ENCODE data around the gene PCNX1.
"Not testable (repeated sequence)": the region's sequence is repeated elsewhere in the genome, so short reads cannot be mapped to it uniquely, and the experiment has no call there.

Gene PCNX1

DNA sequence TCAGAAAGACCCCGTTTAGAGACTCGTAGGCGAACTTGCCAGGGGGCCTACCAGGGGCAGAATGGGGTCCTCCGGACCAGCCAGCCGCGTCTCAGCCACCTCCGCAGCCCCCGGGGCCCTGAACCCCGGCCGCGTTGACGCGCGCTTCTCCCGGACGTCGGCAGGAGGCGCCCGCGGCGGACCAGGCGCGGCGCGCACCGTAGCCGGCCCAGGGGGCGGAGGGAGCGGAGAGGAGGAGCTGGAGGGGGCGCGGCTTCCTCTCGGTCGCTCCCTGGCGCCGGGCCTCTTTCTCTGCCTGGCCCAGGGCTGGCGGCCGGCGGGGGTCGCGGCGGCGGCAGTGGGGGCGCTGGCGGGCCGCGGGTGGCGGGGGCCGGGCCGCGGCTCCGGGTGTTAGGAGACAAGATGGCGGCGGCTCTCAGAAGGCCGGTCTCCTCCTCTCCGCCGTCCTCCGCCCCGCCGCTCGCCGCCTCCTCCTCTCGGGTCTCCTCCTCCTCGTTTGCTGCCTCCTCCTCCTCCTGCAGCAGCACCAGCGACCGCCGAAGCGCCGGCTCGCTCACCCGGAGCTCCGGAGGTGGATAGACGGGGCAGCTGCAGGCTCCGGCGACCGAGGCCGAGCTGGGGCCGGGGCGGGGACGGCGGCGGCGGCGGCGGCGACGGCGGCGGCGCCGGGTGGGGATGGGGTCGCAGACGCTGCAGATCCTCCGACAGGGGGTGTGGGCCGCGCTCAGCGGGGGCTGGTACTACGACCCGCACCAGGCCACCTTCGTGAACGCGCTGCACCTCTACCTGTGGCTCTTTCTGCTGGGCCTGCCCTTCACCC is at the start of gene PCNX1:
Gene PCNX1, plus strand, starts transcription at position 284 of the 820 bp plus-strand sequence. Its CDS starts 392 bp downstream, at position 676.
- peak; percentile 88 for DNase-seq (ENCODE audit: low spot score)

DNA sequence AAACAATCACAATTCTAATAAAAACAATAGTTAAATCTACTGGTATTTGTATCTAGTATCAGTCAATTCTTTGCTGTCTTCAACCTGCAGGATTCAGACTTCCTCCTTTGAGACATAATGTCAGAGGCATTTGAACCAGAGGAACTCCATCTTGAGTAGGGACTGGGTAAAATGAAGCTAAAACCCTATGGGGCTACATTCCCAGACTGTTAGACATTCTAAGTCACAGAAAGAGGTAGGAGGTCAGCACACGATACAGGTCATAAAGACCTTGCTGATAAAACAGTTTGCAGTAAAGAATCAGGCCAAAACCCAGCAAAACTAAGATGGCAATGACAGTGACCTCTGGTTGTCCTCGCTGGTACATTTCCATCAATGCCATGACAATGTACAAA is 49.8 kb upstream of the PCNX1 start:
- DNase-seq (ENCODE audit: low spot score): no peak

DNA sequence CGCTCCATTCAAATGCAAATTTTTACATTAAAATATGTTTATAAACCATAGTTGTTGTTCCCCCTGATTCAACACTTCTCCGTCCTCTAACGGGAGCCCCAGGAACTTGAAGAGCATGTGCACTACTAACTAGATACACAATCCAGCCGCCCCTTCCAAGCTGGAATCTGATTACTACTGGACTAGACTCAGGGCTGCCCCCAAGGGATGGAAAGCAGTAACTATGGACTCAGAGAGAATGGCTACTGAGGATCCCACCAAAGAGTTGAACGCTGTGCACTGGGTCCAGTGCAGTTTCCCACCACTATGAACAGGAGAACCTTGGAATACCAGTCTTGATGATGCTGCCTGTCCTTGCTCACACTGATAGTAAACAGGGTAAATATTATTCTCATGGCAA is 48.6 kb upstream of the PCNX1 start:
- DNase-seq (ENCODE audit: low spot score): no peak

DNA sequence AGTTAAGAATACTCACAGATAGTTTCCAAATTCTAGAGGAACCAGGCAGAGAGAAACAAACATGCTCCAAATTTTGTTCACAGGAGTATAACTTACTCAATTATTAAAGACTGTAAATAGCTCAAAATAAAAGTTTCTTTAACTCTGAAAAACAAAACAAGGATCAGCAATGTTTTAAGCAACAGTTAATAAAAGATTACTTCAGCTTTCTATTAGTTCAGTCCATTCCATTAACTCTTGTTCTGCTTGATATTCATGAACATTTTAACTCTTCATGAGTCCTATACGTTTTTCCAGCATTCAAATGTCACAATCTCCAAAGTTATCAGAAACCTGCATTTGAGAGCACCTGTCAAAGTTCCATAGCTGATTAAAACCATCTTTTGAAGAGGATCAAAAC is 40.3 kb upstream of the PCNX1 start:
- not testable (repeated sequence) for DNase-seq (ENCODE audit: low spot score)

DNA sequence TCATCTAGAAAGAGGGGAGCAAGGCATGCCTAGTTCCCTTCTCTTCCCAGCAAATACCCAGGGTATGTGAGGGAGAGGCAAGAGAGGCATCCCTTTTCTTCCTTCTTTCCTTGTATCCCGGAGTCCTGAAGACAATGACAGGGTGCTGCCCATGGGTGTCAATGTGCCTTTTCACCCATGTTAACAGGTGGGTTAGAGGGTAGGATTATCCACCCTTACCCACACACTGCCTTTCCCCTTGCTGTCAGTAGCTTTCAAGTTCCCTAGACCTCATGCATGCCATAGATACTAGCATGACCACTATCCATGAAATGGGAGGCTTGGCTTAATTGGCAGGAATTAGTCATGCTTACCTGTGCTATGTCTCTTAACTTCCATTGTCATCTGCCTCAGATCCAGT is 36.3 kb upstream of the PCNX1 start:
- no peak for DNase-seq (ENCODE audit: low spot score)

DNA sequence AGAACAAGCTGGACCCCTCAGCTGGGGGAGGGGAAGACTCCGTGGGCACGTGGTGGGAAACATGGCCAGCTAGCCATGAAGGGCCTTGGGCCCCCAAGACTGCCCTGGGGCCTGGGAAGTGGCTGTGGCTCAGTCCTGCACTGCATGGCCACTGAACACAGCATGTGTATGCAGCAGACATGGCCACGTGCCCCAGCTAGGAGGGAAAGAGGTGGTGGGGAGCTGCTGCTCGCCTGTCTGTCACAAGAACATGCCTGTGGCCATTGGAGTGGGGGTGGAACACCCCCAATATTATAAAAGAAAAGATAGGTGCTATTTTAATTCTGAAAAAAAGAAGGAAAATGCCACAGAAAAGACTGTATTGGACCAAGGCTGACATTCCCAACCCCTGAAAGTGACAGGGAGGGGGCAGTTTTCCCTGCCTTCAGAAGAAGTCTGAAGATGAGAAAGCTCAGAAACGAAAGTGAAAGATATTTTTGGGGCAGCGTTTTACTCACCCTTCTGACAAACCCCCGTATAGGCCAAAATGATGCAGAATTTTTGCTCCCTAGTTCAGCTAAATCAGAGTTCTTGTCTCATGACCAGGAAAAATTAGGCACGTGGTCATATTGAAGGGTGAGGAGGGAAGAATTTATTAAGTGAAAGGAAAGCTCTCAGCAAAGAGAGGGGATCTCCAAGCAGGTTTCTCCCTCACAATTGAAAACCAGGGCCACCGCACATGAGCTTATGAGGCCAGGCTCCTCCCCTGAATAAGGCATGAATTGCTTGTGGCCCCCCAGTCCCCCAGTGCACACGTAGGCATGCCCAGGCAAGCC is 35.2 kb upstream of the PCNX1 start:
- DNase-seq (ENCODE audit: low spot score): no peak

DNA sequence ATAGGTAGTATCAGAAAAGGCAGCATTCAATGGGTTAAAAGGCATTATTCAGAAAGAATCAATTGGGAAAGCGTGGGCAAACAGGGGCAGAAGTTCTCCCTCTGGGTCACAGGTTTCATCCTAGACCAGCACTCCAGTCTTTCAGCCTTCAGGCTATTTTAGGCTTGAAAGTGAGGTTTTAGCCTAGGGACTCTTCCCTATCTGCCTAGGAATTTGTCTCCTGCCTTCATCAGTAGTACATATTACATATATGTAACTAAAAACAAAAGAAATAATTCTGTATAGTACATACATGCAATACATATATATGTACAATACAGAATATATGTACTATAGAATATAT is 34.6 kb upstream of the PCNX1 start:
- no peak for DNase-seq (ENCODE audit: low spot score)

DNA sequence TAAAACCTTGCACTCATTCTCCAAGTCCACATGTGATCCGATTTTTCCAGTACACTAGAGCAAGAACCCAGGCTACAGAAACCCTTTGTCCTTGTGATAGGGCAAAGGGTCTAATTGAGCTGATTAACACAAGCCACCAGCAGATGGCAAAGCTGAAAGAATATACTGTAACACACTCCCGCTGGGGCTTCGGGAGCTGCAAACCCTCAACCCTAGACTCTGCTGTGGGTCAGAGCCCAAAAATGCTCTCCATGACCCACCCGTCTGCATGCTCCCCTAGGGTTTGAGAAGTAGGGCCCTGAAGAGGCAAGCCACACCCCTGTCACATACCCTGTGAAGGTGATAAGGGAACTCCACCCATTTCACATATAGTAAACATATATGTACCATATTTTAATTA is 33.6 kb upstream of the PCNX1 start:
- no peak for DNase-seq (ENCODE audit: low spot score)

DNA sequence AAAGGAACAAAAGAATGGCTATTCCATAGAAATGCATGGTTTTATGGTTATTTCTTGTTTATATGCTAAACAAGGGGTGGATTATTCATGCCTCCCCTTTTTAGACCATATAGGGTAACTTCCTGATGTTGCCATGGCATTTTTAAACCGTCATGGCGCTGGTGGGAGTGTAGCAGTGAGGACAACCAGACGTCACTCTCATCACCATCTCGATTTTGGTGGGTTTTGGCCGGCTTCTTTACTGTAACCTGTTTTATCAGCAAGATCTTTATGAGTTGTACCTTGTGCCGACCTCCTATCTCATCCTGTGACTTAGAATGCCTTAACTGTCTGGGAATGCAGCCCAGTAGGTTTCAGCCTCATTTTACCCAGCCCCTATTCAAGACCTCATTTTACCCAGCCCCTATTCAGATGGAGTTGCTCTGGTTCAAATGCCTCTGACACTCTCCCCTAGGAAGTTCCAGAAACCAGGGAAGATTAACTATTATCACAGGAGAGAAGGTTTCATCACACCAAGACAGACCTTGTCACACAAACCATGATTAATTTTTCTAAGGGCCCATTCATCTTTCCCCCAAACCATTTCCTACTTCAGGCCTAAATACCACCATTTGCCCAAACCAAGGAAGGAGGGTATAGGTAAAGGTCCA is 31.3 kb upstream of the PCNX1 start:
- DNase-seq (ENCODE audit: low spot score): not testable (repeated sequence)

DNA sequence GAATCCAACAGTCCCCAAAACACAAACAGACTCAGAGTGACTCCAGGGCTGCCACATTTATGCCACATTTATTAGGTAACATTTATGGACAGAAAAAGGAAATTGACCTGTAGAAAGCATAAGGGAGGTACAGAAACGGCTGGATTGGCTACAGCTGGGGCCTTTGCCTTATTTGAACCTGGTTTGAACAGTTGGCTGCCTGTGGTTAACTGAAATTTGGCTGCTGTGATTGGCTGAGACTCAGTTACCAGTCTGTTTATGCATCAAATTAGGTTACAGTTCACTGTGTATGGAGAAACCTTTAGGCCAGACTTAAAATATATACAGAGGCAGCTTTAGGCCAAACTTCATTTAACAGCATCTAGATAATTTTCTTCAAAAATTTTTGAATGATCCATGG is 27.8 kb upstream of the PCNX1 start:
- DNase-seq (ENCODE audit: low spot score): no peak

DNA sequence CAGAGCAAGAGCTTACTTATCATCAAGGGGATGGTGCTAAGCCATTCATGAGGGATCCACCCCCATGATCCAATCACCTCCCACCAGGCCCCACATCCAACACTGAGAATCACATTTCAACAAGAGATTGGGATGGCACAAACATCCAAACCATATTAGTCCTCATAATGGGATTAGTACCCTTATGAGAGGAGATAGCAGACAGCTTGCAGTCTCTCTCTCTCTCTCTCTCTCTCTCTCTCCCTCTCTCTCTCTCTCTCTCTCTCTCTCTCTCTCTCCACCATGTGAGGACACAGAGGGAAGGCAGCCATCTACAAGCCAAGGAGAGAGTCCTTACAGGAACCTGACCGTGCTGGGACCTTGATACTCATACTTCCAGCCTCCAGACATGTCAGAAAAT is 26.4 kb upstream of the PCNX1 start:
- not testable (repeated sequence) for DNase-seq (ENCODE audit: low spot score)

DNA sequence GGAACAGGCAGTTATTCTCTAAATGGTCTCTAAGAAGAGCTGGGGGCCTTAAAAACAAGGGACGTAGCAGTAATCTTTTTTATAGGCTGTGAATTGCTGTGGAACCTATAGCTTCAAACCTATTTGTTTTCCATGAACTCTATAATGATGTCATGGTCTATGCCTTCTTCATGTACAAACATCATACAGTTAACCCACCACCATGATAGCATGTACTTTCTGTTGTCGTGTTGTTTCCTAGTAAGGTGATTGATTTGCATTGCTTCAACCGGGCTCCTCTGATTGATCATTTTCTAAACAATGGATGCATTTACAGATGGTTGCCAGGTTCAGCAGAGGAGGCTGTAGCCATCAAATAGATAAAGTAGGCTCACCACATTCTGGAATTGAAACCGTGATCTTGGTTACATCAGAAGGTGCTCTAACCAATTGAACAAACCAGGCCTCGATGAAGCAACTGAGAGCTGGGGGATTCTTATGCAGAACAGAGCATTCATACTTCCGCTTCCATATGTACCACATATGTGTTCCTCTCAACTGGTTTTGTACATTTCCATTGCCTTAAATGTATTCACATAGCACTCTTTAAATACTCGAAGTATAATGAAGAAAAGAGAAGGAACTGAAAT is 25.6 kb upstream of the PCNX1 start:
- DNase-seq (ENCODE audit: low spot score): no peak

DNA sequence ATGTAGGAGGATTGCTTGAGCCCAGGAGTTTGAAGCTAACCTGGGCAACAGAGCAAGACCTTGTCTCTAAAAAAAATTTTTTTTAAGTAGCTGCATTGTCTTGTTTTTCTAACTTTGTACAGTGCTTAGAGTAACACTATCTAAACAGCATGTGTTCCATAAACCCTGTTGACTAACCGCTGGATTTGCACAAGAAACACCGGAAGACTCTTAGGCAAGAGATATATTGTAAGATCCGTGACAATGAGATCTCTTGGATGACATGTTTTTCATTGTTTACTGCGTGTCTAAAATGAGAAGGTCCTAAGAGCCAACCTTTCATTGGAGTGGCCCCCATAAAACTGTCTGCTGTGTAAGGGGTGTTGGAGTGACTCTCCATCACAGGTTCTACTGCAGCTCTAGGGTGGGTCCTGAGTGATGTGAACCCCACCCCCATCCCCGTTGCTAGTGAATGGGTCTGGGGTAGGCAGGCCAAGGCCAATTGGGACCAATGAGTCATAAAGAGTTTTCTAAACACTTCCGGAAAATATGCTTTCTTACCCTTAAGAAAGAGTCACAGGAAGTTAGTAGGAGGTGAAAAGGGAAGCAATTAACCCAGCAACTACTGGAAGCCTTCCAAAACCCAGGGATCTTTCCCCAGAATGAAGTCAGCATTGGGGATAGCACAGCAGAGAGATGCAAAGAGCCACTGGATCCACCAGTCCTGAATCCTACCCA is 24.3 kb upstream of the PCNX1 start:
- DNase-seq (ENCODE audit: low spot score): no peak

DNA sequence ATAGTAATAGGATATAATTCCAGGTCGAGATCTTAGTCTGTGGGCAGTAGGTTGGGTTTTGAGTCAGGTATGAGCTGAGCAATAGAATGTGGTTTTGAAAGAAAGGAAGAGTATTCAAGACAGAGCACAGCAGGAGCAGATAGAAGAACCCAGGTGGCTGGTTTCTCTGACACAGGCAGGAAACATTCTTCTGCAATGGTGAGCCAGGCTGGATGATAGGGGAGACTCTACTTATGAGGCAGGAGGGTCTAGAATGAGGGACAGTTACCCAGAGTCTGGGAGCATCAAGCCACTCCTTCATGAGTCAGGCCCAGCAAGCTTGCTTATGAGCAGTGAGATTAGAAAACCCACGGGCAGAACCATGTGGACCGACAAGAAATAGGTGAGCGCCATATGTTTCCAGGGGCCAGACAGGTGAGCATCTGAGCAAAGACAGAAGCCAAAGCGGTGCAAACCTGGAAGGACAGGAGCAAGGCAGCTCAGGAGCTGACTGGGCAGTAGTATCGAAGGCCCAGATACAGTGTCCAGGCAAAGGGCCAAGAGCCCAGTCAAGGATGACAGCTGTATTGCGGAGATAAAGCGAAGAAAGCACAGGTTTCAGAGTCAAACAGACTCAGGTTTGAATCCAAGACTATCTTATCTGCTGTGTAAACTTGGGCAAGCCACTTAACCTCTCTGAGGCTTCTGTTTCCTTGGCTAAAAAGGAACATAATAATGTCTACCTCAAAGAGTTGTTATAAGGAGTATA is 22.5 kb upstream of the PCNX1 start:
- DNase-seq (ENCODE audit: low spot score): no peak

DNA sequence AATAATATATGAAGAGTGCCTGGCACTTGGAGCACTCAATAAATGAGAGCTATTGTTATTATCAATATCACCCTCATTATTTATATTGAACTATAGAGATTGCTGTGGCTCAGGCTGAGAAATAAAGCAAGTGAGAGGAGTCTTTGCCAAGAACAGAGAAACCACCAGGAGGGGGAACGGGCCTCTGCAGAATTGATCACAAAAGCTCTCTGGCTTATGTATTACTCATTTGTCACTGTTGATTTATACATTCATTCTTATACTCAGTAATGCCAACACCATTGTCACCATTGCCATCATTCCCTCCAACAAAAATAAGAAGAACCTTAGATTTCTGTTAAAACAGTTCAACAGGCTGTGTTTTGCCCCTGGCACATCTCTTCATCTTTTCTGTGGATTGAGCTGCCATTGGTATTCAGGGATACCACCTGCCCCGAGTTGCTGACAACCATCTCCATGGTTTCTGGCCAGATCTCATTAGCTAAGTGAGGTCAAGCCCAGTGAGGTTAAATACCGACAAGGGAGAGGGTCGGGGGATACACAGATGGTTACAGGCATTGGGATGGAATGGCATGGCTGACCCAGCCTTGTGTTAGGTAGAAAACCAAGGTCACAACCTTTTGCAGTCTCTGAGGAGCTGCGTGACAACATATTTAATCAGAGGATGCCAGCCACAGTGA is 21.8 kb upstream of the PCNX1 start:
- no peak for DNase-seq (ENCODE audit: low spot score)

DNA sequence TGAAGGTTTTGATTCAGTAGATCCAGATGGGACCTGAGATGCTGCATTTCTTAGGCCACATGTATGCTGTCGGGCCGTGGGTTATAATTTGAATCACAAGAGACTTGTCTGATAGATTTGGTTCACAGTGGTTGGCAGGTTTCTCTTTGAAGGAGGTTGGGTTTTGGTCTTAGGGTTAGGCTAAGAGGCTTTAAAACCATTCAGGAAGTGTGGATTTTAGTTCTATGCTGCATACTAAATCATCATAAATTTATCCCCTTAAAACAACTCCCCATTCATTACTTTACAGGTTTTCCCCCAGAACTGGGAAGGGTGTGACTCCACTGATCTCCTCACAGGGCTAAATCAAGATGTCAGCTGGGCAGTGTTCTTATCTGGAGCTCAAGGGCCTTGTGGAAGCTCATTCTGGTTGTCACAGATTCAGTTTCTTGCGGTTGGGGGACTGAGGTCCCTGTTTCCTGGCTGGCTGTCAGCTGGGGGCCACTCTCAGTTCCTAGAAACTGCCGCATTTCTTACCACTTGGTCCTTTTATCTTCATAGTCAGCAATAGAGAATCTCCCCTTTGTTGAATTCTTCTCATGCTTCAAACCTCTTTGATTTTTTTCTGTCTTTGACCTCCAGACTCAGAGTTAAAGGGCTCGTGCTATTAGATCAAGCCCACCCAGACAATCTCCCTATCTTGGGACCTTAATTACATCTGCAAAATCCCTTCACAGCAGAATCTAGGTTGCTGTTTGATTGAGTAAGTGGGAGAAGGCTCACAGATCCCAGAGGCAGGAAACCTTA is 20.6 kb upstream of the PCNX1 start:
- DNase-seq (ENCODE audit: low spot score): no peak

DNA sequence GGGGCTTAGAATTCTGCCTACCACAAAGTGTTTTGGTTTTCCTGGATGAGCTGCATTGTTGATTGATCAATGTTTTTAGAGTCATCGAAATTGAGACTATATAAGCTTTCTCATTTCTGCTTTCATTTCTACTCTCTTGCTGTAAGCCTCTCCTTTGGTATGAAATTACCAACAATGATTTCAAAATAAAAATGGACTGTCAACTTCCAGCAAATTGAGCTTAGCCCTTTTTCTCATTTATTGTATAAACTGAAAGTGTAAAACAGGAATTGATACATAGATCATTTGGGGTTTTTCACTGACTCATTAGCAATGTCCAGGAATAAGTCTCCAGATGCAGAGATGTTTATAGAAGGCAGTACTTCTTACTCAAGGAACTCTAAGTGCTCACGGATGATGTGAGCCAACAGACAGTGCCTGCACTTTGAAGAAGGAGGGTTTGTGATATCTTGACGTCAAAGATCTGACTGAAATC is 20.0 kb upstream of the PCNX1 start:
- no peak for DNase-seq (ENCODE audit: low spot score)

DNA sequence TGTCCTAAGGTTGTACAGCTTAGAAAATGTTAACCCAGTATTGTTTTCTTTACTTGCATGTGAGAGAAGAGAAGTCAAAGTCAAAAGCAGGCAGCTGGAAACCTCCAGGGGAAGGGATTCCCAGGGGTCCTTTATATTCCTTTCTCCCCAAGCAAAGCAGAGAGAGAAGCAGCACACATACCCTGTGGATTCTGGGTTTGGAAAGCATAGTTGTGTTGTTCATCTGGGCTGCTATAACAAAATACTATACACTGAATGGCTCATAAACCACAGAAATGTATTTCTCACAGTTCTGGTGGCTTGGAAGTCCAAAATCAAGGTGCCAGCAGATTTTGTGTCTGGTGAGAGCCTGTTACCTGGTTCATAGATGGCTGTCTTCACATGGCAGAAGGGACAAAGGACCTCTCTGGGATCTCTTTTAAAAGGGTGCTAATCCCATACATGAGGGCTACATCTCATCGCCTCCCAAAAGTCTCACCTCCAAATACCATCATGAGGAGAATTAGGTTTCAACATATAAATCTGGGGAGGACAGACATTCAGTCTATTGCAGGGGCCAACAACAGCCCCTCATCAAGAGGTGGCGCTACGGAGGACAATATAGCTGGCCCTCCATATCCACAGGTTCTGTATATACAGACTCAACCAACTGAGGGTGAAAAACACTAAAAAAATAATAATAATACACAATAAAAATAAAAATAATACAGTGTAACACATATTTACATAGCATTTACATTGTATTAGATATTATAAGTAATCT is 19.3 kb upstream of the PCNX1 start:
- DNase-seq (ENCODE audit: low spot score): no peak

DNA sequence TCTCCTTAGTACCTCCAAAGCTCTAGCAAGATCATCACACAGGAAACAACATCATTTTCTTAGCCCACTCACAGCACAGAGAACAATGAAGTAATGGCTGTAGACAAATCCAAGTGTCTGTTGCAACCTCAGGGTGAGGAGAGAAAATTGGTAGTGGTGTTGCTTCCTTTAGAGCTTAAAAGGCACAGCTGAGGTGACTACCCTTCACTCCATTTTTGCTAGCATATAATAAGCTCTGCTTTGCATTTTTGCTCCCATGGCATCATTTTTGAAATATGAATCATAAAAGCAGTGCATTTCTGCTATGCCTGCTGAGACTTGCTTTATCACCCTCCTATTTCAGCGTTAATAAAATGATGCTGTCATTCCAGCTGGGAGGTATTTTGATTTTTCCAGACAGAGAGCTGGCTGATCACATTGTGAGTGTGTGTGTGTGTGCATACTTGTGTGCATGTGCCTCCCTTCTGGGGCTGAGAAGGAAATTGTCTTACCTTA is 18.5 kb upstream of the PCNX1 start:
- DNase-seq (ENCODE audit: low spot score): peak; percentile 52
